ENCODE data around the gene PLEKHA4. TPM values are rescaled to one million over a fixed set of nuclear protein-coding genes. Genes with fewer than 3 reads are reported as not detected.

Gene PLEKHA4
- total and polyA plus RNA-seq, 2 of the 13 experiments (the other 11 are each of a cell fraction or from before 2014, with no cell fraction given), result 4.8 to 6.0 TPM

DNA sequence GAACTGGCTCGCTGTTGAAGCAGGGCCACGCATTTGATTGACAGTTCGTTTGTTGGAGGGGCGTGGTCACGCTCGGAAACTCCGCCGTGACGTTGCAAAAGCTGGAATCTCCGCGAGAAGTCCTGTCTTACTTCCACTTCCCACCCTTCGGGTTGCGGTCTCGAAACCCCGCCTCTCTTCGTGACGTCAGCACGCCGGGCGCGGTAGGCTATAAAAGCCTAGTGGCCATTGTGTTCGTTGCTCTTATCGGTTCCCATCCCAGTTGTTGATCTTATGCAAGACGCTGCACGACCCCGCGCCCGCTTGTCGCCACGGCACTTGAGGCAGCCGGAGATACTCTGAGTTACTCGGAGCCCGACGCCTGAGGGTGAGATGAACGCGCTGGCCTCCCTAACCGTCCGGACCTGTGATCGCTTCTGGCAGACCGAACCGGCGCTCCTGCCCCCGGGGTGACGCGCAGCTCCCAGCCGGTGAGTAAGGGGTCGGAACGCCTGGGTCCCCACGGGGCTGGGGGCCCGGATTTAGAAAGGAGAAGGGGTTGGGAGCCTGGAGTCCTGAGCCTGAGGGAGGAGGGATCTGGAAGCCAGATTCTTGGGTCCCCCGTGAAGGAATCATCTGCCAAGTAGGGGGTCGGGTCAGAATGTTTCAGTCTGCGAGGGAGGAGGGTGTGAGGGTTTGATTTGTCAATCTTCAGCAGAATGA, 3.9 kb upstream of the PLEKHA4 start, which contains the start of gene PPP1R15A (continued):
- peak; percentile 54 for TF ChIP-seq MAX (IDR thresholded peaks at IDR 0.05)
- TF ChIP-seq, protein P1, sequence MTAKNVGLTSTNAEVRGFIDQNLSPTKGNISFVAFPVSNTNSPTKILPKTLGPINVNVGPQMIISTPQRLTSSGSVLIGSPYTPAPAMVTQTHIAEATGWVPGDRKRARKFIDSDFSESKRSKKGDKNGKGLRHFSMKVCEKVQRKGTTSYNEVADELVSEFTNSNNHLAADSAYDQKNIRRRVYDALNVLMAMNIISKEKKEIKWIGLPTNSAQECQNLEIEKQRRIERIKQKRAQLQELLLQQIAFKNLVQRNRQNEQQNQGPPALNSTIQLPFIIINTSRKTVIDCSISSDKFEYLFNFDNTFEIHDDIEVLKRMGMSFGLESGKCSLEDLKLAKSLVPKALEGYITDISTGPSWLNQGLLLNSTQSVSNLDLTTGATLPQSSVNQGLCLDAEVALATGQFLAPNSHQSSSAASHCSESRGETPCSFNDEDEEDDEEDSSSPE (CRISPR knock-in tag; IDR thresholded peaks at IDR 0.05), result 0 out of 2 replicates have a peak, but pooled peaks have one; percentile 23
- TF ChIP-seq, protein P2, sequence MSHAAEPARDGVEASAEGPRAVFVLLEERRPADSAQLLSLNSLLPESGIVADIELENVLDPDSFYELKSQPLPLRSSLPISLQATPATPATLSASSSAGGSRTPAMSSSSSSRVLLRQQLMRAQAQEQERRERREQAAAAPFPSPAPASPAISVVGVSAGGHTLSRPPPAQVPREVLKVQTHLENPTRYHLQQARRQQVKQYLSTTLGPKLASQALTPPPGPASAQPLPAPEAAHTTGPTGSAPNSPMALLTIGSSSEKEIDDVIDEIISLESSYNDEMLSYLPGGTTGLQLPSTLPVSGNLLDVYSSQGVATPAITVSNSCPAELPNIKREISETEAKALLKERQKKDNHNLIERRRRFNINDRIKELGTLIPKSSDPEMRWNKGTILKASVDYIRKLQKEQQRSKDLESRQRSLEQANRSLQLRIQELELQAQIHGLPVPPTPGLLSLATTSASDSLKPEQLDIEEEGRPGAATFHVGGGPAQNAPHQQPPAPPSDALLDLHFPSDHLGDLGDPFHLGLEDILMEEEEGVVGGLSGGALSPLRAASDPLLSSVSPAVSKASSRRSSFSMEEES (CRISPR knock-in tag; IDR thresholded peaks at IDR 0.05), result peak; percentile 75
- no peak for TF ChIP-seq KLF9 (CRISPR knock-in tag; IDR thresholded peaks at IDR 0.05; ENCODE audit: low read depth)
- TF ChIP-seq LBX2 (CRISPR knock-in tag; IDR thresholded peaks at IDR 0.05; ENCODE audit: borderline replicate concordance), result no peak
- no peak for TF ChIP-seq ZMYM3 (CRISPR knock-in tag; IDR thresholded peaks at IDR 0.05)
- no peak for TF ChIP-seq SP1 (IDR thresholded peaks at IDR 0.05)
- peak; percentile 69; the same call in 1 of the 2 replicates for TF ChIP-seq SP1 (CRISPR knock-in tag; IDR thresholded peaks at IDR 0.05)
- peak; percentile 63; the same call in 1 of the 2 replicates for TF ChIP-seq ZBTB38 (CRISPR knock-in tag; IDR thresholded peaks at IDR 0.05)
- peak; percentile 89 for TF ChIP-seq ZFP91 (CRISPR knock-in tag; IDR thresholded peaks at IDR 0.05; ENCODE audit: borderline replicate concordance)
- TF ChIP-seq, protein P3, sequence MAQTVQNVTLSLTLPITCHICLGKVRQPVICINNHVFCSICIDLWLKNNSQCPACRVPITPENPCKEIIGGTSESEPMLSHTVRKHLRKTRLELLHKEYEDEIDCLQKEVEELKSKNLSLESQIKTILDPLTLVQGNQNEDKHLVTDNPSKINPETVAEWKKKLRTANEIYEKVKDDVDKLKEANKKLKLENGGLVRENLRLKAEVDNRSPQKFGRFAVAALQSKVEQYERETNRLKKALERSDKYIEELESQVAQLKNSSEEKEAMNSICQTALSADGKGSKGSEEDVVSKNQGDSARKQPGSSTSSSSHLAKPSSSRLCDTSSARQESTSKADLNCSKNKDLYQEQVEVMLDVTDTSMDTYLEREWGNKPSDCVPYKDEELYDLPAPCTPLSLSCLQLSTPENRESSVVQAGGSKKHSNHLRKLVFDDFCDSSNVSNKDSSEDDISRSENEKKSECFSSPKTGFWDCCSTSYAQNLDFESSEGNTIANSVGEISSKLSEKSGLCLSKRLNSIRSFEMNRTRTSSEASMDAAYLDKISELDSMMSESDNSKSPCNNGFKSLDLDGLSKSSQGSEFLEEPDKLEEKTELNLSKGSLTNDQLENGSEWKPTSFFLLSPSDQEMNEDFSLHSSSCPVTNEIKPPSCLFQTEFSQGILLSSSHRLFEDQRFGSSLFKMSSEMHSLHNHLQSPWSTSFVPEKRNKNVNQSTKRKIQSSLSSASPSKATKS (CRISPR knock-in tag; IDR thresholded peaks at IDR 0.05), result no peak
- TF ChIP-seq ZNF773 (CRISPR knock-in tag; IDR thresholded peaks at IDR 0.05; ENCODE audit: borderline replicate concordance), result peak; percentile 85; the same call in 1 of the 2 replicates
- peak; percentile 63; the same call in 1 of the 2 replicates for TF ChIP-seq ZFP36L1 (CRISPR knock-in tag; IDR thresholded peaks at IDR 0.05)
- peak; percentile 83 for TF ChIP-seq ATF7-NPFF (CRISPR knock-in tag; IDR thresholded peaks at IDR 0.05; ENCODE audit: low read depth)
- TF ChIP-seq TAF15 (IDR thresholded peaks at IDR 0.05; ENCODE audit: low read depth, low read length, poor library complexity, severe bottlenecking), result peak; percentile 78
- TF ChIP-seq ZNF775 (CRISPR knock-in tag; IDR thresholded peaks at IDR 0.05; ENCODE audit: borderline replicate concordance), result 0 out of 2 replicates have a peak, but pooled peaks have one; percentile 14
- peak; percentile 84; the same call in 1 of the 2 replicates for TF ChIP-seq CREBL2 (CRISPR knock-in tag; IDR thresholded peaks at IDR 0.05; ENCODE audit: borderline replicate concordance)
- TF ChIP-seq, protein P4, sequence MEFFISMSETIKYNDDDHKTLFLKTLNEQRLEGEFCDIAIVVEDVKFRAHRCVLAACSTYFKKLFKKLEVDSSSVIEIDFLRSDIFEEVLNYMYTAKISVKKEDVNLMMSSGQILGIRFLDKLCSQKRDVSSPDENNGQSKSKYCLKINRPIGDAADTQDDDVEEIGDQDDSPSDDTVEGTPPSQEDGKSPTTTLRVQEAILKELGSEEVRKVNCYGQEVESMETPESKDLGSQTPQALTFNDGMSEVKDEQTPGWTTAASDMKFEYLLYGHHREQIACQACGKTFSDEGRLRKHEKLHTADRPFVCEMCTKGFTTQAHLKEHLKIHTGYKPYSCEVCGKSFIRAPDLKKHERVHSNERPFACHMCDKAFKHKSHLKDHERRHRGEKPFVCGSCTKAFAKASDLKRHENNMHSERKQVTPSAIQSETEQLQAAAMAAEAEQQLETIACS (CRISPR knock-in tag; IDR thresholded peaks at IDR 0.05), result no peak
- no peak for TF ChIP-seq JUNB (CRISPR knock-in tag; IDR thresholded peaks at IDR 0.05; ENCODE audit: borderline replicate concordance)
